SHP77 treated with DMSO at 0.1 percent for 48 hours (cell line): Measurements from ENCODE around the gene MROH2A.

ENCODE experiments used
- DNase-seq: peaks from one replicate; lab custom pipeline; 2025; lab: John Stamatoyannopoulos, UW

MROH2A gene

DNA sequence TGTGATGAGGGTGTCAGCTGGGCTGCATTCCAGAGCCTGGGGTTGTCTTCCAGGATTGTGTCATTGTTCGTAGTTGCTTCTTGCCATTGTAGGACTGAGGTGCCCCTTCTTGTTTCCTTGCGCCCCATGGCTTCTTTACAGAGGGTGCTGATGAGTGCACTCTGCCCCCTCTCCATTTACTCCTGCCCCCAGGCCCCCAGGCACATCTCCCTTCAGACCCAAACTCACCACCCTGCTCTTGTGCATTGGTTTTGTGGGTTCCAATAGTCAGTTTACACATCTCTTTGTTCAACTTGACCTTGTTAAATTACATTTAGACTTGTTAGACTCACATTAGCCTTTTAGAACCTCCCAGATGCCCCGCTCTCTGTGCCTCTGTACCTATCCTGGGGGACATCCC, 43.1 kb downstream of the MROH2A start:
- no peak for DNase-seq

DNA sequence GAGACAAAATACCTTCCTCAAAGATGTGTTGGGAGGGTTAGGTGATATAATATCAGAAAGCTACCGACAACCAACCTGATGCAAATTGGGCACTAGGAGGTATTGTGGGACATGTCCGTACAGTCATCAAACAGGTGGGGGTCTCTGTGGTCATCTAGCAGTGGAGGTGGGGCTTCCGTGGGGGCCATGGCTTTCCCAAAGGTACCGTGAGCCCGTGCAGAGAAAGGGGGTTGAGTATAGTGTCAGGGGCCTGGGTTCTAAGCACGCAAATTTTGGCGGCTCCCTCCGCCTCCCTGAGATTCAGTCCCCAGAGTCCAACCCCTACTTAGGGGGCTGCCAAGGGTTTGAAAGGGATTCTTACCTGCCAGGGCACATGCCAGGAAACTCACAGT, 43.6 kb downstream of the MROH2A start:
- DNase-seq = no peak

DNA sequence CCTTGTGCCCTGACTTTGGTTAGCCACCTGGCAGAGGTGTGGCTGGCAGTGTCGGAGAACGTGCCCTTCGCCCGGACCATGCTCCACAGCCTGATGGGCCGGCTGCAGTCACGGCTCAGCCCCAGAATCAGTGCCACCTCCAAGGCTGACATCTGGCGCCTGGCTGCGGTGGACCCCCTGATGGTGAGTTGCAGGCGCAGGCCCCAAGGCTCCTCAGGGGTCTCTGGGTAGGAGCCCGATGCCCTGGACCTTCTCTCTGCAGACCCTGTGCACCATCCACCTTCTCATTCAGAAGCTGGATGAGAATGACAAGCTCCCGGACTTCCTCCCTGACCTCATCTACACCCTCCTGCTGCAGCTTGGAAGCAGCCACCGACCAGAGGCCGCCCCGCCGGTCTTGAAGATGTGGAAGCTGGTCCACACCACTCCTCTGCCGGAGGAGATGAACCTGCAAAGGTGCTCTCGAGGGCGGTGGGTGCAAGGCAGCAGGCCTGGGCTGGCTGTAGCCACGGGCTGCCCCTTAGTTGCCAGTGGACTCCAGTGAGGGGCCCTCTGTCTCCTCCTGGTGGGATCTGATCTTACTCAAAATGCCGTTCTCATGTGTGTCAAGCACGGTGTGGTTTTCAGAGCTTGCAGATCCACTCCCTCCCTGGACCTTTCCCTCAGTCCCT, 44.1 kb downstream of the MROH2A start:
- DNase-seq = no peak

DNA sequence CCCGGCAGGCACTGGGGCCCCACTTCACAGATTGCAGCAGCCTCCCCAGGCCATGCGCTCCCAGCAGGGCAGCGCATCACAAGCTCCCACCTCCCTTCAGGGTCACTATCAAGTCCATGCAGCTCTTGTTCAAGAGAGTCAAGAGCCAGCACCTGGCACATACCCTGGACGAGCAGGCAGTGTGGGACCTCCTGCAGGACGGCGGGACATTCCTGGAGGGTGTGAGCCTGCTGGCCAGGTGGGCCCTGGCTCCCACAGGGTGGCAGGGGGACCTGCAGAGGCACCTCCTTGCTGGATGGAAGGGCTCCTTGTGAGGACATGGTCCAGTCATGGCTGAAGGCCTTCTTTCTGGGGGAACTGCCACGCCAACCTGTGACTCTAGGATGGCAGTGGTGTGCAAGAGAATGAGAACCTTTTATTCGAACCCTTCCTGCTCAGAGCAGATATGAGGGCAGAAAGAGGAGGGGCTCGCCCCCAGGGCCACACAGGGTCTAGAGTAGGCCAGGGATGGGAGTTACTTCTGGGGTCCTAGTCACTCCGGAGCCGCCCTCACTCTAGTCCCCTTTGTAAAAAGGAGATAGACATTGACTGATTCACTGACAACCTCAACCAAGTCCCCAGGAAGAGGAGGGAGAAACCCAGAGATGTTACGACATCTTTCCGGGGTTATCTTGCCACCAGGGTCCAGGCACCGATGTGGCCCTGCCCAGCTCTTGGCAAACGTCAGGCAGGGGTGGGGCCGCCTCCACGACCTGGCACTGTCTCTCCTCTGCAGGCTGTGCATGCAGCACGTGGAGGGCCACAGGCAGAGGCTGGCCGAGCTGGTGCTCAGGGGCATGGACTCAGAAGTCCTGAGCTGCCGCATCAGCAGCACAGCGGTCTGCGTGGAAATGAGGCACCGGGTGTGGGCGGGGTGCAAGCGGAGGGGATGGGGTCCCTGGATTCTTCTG, 44.9 kb downstream of the MROH2A start:
- no peak for DNase-seq

DNA sequence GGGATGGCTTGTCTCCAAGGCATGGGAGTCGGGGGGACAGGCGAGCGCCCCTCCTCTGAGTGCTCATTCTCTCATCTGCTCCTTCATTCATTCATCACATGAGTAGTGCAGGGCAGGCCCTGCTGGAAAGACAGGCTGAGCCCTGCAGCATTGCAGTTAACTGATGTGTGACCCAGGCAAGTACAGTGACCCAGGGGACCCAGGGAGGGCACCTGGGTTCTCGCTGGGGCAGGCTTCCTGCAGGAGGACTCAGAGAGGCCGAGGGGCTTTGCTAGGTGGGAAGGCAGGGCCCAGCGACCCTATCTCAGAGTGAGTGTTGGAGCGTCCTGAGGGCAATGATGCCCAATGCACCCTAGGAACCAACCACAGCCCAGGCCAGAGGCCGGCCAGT, 45.6 kb downstream of the MROH2A start:
- no peak for DNase-seq

DNA sequence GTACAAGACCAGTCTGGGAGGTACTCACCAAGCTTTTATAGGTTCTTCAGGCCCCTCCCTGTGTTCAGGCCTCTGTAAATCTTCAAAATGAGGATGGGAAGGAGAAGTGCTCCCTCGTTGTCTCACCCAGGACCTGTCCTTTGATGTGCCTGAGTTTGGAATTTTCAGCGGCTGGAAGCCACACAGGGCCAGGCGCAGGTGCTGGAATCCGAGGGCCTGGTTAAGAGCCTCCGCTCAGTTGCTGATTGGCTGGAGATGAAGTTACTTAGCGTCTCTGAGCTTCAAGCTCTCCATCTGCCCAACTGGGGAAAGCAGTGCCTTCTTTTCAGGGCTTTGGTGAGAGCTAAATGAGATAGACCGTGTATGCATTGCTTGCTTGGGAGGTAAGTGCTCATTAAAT, 46.2 kb downstream of the MROH2A start:
- DNase-seq = no peak

DNA sequence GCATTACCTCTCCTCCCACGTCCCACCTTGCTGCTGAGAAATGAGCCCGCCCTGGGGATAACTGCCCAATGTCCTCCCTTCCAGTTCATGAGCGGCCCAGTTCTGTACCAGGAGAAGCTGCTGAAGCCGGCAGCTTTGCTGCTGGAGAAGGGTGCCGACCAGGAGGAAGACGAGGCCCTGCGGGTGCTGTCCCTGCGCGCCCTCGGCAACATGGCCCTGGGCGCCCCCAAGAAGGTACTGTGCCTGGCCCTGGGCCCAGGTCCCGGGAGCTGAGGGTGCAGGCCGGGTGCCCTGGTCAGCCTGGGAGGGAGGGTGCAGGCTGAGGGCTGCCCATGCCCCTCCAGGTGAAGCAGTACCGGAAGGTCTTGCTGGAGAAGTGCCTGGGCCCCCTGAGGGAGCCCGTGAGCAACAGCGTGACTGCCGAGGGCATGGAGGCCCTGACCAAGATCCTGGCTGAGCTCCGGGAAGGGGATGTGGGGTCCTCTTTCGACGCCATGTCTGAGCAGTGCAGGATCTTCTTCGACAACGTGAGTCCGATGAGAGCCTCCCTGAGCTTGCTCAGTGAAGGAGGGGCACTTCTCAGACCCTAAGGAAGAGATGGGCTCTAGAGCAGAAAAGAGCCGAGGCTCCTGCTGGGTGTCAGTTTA, 50.5 kb downstream of the MROH2A start:
- DNase-seq = no peak

DNA sequence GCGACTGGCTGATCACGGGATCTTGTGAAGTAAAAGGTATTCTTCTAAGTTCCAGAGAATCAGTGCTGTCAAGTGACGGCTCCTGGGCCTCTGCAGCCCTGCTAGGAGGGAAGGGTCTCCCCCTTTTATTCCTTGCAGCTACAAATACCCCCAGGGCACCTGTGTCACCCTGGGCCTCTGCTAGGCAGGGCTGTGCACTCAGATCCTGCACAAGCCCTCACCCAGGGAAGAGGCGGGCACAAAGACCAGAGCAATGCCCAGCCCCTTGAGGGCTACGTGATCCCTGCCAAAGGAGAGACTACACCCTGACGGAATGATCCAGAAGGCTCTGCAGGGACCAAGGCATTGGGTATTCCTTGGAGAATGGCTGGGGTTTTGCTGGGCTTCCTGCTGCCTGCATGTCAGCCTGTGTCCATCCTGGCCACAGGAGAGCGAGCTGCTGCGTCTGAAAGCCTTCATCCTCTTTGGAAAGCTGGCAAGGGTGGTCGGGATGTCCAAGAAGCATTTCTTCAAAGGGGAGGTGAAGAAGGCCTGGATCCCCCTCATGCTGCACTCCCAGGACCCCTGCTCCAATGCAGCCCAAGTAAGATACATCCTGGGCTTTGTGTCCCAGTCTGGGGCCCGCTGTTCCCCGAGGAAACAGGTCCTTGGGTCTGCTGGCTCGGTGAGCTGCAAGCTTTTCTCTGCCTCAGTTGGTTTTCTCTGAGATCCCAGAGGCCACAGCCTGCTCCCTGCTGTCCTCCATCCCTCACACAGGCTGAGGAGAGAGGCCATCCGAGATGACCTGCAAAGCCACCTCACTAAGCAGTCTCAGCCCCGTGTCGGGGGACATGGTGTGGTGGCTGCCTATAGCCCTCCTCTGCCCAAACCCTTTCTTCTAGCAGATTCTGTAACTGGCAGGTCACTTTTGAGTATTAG, 51.3 kb downstream of the MROH2A start:
- DNase-seq = no peak

DNA sequence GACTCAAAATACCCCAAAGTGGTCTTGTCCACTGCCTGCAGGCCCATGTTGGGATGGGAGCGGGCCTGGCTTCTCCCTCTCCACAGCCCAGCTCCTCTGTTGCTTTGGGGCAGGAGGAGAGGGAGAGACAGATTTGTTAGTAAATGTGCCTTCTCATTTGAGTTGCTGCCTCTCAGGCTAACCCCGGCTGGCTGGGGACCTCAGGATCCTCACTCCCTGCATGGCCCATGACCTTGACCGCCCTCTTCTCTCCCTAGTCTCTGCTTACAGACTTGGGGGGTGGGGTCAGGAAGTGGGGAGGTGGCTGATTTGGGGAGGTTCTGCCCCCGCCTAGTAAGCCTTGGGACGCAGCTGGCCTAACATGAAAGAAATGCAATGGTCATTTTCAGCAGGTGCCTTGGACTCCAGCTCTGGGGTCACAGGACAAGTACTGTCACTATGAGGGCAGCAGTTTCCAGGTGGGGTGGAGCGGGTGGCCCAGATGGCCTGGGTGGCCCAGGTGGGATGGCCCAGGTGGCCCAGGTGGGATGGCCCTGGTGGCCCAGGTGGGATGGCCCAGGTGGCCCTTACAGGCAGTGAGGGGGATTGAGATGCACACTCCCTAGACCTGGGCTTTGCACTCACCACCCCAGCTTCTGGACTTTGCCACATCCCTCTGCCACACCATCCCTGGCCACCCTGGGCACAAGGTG, 52.1 kb downstream of the MROH2A start:
- no peak for DNase-seq

DNA sequence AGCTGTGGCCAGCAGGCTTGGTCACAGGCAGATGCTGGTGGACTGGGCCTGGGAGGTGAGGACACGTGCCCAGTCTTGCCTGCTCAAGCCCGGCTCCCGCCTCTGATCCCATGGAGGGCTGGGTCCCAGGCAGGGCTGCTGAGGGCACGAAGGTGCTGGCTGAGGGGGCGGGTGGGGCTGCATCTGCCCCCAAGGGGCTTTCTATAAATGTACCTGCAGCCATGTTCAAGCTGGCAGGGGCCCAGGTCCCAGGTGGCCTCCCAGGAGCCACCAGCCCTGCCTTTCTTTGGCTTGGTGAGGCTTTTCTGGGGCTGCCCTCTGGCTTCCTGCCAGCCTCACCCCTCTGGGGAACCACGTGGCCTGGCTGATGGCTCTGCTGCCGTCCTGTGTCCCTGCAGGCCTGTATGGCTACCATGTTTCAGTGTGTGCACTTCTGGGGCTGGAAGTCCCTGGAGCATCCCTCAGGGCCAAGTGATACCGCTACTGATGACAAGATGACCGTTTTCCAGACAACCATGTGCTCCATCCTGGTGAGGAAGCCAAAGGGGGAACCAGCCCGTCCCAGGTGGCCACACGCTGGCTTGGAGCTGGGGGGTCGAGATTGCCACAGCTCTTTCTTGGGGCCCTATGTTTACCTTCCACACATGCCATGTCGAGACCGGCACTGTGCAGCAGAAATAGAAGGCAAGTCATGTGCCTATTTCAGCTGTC, 53.0 kb downstream of the MROH2A start:
- DNase-seq = no peak

DNA sequence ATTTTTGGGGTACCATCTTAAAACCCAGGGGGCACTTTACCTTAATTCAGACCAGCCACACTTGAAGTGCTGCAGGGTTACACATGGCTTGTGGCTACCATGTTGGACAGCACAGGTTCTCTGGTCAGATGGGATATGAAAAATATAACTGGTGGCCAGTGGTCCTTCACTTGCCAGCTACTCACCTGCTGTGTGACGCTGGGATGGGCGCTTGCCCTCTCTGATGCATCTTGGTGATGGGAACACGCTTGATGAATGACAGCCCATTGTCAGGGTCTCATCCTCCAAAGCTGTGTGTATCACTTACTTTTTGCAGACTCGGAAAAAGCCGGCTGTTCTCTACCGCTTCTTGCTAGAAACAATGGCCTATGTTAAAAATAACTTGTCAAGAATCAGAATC, 53.7 kb downstream of the MROH2A start:
- DNase-seq = no peak

DNA sequence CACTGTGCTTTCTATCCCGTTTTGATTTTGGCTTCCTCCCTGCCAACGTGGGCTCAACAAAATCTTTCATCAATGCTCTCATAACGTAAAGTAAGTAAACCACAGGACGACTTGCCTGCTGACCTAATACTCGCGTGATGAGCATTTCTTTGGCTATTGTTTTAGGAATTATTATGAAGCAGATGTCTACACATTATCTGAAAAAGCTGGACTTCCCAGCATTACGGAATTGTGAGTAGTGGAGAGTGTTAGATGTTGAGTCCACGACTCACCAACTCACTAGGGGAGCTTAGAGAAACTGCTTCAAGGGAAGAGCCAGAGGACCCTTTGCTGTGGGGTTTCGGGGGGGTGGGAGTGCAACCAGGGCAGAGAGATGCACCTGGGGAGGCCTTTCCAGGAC, 54.3 kb downstream of the MROH2A start:
- DNase-seq = no peak

DNA sequence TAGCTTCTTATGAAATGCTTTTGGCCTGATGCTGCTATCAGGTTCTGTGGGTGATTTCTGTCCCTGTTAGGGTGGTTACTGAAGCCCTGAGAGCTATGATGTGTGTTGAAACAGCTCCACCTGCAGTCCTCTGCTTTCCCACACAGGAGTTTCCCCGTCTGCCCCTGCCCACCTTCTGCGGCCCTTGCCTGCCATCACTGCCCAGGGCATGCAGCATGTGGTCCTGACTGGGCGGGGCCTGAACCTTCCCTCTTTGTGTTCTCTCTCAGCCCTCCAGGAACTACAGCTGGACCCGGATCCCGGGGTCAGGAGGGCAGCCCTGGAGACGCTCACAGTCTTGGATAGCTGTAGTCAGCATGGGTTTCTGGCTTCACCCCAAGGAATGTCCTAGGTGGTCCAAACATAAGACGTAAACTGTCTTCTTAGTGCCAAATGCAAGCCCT, 54.8 kb downstream of the MROH2A start:
- no peak for DNase-seq

DNA sequence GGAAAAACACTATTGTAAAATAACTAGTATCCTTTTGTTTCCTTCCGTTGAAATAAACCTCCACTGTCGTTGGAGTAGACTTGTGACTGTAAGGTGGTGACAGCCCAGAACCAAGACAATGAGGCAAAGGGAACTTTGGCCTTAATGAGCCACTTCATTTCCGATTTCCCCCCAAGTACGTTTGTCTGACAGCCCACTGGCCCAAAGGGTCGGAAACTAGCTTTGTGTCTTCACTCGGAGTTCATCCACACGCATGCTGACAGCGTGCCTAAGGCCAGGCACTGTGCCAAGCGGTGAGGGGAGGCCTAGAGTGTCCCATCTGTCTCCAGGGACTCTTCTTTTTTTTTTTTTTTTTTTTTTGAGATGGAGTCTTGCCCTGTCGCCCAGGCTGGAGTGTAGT, 55.2 kb downstream of the MROH2A start:
- DNase-seq = no peak

DNA sequence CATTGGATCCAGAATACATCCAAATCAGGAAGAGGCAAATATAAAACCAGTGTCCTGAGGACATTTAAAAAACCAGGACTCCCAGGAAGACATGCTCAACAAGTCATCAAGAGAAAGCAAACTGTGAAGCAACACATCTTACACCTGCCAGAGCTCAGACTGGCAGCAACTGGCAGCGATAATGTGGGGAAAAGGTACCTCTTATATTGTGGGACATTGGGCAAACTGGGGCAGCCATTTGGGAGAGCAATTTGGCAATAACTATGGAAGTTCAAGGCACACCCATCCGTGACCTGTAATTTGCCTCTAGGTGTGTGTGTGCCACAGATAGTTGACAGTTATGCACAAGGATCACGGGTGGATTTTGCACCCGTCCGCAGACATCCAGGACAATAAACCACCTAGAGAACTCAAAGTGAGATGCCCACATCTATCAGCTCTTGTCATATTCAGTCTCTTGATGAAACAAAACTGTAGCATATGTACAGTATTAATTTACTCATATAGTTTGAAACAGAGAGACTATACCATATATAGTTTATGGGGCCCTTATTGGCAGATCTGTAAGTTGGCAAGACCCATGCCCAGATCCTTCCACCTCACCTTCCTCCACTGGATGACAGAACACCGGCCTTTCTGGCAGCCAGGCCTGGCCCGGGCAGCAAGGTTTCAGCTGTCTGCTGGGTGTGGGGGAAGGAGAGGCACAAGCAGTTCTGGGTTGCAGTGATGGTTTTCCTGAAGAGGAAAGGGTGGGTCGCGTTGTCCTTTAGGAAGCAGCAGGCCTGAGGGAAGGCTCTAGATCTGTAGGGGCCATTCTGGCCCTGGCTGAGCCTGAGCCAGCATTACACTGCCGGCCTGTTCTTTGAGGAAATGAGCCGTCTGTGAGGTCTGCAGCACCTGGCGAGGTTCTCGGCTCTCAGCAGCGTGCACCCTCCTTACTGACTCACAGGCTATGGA, 57.4 kb downstream of the MROH2A start:
- no peak for DNase-seq

DNA sequence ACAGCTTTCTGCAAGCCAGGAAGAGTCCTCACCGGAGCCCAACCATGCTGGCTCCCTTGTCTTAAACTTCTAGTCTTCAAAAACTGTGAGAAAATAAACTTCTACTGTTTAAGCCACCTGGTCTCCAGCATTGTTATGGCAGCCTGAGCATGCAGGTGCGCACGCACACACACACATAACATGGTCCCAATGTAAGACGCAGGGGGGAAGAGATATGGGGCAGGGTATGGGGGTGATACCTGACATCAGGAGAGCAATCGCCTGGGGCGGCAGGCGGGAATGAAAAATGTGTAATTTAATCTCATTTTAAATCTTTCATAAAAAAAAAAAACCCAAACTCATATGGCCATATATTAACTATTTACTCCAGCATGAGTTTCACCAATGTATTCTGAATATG, 58.2 kb downstream of the MROH2A start:
- DNase-seq = no peak

DNA sequence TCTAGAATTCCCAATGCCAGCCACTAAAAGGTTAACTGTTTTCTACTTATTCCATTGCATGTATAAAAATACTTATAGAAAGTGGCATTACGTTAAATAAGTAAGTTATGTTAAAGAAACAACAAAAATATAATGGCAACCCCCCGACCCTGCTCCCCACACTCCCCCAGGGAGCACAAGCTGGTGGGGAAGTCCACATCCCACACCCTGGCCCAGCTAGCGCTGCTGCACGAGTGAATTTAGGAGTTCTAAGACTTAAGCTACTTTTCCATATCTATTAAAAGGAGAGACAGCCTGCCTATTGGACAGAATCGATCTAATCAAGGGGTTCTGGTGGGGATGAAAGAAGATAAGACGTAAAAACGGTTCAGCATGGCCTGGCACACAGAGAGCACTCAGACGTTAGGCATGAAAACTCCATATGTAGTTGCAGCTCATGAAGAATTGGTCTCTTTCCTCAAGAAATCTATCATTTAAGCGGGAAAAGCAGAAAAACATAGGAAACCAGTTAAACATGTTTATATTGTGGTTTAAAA, 59.6 kb downstream of the MROH2A start:
- DNase-seq = no peak

DNA sequence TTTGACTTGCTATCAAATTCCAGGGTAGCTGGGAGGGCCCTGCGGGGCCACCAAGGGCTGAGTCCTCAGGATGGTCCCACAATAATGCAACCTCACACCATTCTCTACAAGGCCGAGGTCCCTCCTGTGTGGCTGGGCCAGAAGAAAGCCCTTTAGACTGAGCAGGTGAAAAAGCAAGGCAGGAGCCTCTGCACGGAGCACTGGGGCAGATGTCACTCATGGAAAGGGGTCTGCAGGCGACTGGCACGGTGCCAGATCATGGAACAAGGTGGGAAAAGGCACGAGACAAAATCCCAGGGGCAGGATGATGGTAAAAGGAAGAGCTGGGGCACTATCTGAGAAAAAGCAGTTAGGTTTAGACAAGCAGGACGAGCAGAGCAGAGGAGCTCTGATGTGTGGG, 60.1 kb downstream of the MROH2A start:
- DNase-seq = no peak
